K562 (cell line): Measurements from ENCODE around the gene RAP1GDS1. TPM values are rescaled to one million over a fixed set of nuclear protein-coding genes. Genes with fewer than 3 reads are reported as not detected.

Experiments
- ATAC-seq: fragments of 200-7000 bp; cut with Tn5 transposase; 3 replicates; pipeline ENCODE4 v1.9.1; 2020; ENCODE audit warnings: moderate library complexity
- BruUV-seq: library from RNA; stranded (reverse); fragments of 400-500 nt; replicated peaks from 2 replicates; lab custom pipeline; 2021; lab: Mats Ljungman, UMichigan
- CTCF ChIA-PET: fragments of 300-600 bp; formaldehyde crosslinking; extraction: SDS; loops from one replicate; lab custom pipeline; 2021; ENCODE audit warnings: low intra/inter-chr PET ratio; lab: Yijun Ruan, JAX
- POLR2A ChIA-PET: fragments of 300-600, 350-650 bp; sonication (Branson Sonifier 250); formaldehyde crosslinking; extraction: SDS; loops from one replicate; lab custom pipeline; 2021; ENCODE audit warnings: antibody characterized with exemption, inconsistent platforms; lab: Yijun Ruan, JAX
- DNase-seq, 4 experiments: peaks; one replicate each; pipeline versions ENCODE4 v3.0.0 to v3.0.0-alpha.2; 2011 to 2018; ENCODE audit warnings: low spot score in 3 of 4, mixed read lengths in 3 of 4; ENCODE audit errors: extremely low read depth in 1 of 4
- FAIRE-seq: peaks from 2 replicates; lab custom pipeline; 2011; peaks lifted over from hg19 to GRCh38; lab: Jason Lieb, UNC
- H2AFZ ChIP-seq: 2 replicates; pipeline ENCODE4 v1.6.0; 2011; ENCODE audit warnings: low read depth, low read length, control low read depth, inconsistent platforms
- H3K27ac ChIP-seq: fragments of 200-600 bp; 3 replicates; pipeline ENCODE4 v1.8.0; 2011; ENCODE audit warnings: low read depth, mild to moderate bottlenecking, control low read depth, inconsistent platforms, low read length, moderate library complexity, mixed read lengths; ENCODE audit errors: extremely low read depth
- H3K27me3 ChIP-seq, 2 experiments: fragments of 300-600 bp in 1 of 2; 2 replicates in 1 of 2; 3 replicates in 1 of 2; pipeline versions ENCODE4 v1.6.0 to v1.8.0; 2011; ENCODE audit warnings: inconsistent platforms in 2 of 2, low read length in 2 of 2, mild to moderate bottlenecking in 1 of 2, mixed read lengths in 1 of 2, moderate library complexity in 1 of 2; ENCODE audit not compliant: control insufficient read depth in 2 of 2, insufficient read depth in 2 of 2
- H3K36me3 ChIP-seq: fragments of 300-600 bp; 3 replicates; pipeline ENCODE4 v1.8.0; 2011; ENCODE audit warnings: mild to moderate bottlenecking, low read length, inconsistent platforms; ENCODE audit not compliant: control insufficient read depth, insufficient read depth
- H3K4me1 ChIP-seq, 2 experiments: fragments of 200-600 bp in 1 of 2; replicated peaks in 1 of 2; 2 replicates in 1 of 2; 3 replicates in 1 of 2; pipeline versions ENCODE4 v1.5.1 to v1.8.0; 2011; ENCODE audit warnings: inconsistent platforms in 2 of 2, low read length in 2 of 2, mild to moderate bottlenecking in 1 of 2, mixed read lengths in 1 of 2, moderate library complexity in 1 of 2; ENCODE audit not compliant: control insufficient read depth in 2 of 2, insufficient read depth in 2 of 2
- H3K4me2 ChIP-seq: 2 replicates; pipeline ENCODE4 v1.6.1; 2011; ENCODE audit warnings: low read length, control low read depth, inconsistent platforms, mixed read lengths; ENCODE audit not compliant: insufficient read depth
- H3K4me3 ChIP-seq: fragments of 200-600 bp; sonication (generic), shearing (Covaris generic); 2 replicates; pipeline ENCODE4 v1.5.1; 2016; ENCODE audit warnings: control low read depth, inconsistent platforms
- H3K79me2 ChIP-seq: fragments of 200-600 bp; 3 replicates; pipeline ENCODE4 v1.8.0; 2011; ENCODE audit warnings: low read length, inconsistent platforms; ENCODE audit not compliant: control insufficient read depth, insufficient read depth
- H3K9ac ChIP-seq, 2 experiments: 2 replicates each; pipeline versions ENCODE4 v1.6.0 to v1.6.1; 2011; ENCODE audit warnings: low read depth in 2 of 2, low read length in 2 of 2, control low read depth in 1 of 2, inconsistent platforms in 1 of 2, mild to moderate bottlenecking in 1 of 2, mixed read lengths in 1 of 2; ENCODE audit not compliant: insufficient read depth in 1 of 2
- H3K9me1 ChIP-seq: one replicate; pipeline ENCODE4 v1.6.0; 2011; ENCODE audit warnings: inconsistent platforms, mild to moderate bottlenecking, low read length, moderate library complexity; ENCODE audit not compliant: control insufficient read depth, insufficient read depth
- H3K9me3 ChIP-seq: replicated peaks from 2 replicates; pipeline ENCODE4 v1.5.1; 2011; ENCODE audit warnings: low read depth, low read length, inconsistent platforms; ENCODE audit not compliant: control insufficient read depth, insufficient read depth
- H4K20me1 ChIP-seq: replicated peaks from 2 replicates; pipeline ENCODE4 v1.6.1; 2011; ENCODE audit warnings: low read length, inconsistent platforms, mixed read lengths; ENCODE audit not compliant: control insufficient read depth, insufficient read depth
- CCAR2 ChIP-seq: fragments of 200-400 bp; formaldehyde crosslinking; IDR thresholded peaks from 2 replicates; pipeline ENCODE4 v1.6.1; 2017; ENCODE audit warnings: mild to moderate bottlenecking, low read depth, low read length
- ELF4 ChIP-seq: fragments of 450-650 bp; formaldehyde crosslinking; IDR thresholded peaks from 2 replicates; pipeline ENCODE4 v1.4.0; 2022; ENCODE audit warnings: missing genetic modification characterization
- ETV6 ChIP-seq, 3 experiments: fragments of 150-350 bp in 1 of 3; sonication (generic) in 1 of 3; formaldehyde crosslinking in 1 of 3; IDR thresholded peaks; 2 replicates each; pipeline versions ENCODE4 v1.6.1 to v1.8.0; 2014 to 2022; ENCODE audit warnings: borderline replicate concordance in 2 of 3, low read depth in 2 of 3, antibody characterized with exemption in 1 of 3, low read length in 1 of 3, mild to moderate bottlenecking in 1 of 3, missing genetic modification reagents in 1 of 3
- KLF6 ChIP-seq: fragments of 250-450 bp; sonication (Bioruptor Pico); IDR thresholded peaks from 2 replicates; pipeline ENCODE4 v1.4.0; 2020; ENCODE audit warnings: mild to moderate bottlenecking, moderate library complexity, borderline replicate concordance
- MAZ ChIP-seq, 2 experiments: fragments of 450-650 bp in 1 of 2; sonication (generic) in 1 of 2; formaldehyde crosslinking; IDR thresholded peaks in 1 of 2; conservative IDR thresholded peaks in 1 of 2; 2 replicates each; pipeline versions ENCODE4 v1.4.0 to v1.5.0; 2020; ENCODE audit warnings: mild to moderate bottlenecking in 1 of 2, missing genetic modification reagents in 1 of 2
- NFIC ChIP-seq: fragments of 450-650 bp; IDR thresholded peaks from 2 replicates; pipeline ENCODE4 v1.6.1; 2017; ENCODE audit warnings: mild to moderate bottlenecking, inconsistent platforms
- NR2F6 ChIP-seq: fragments of 450-650 bp; formaldehyde crosslinking; IDR thresholded peaks from 2 replicates; pipeline ENCODE4 v1.4.0; 2020; ENCODE audit warnings: mild to moderate bottlenecking
- NUFIP1 ChIP-seq: fragments of 450-650 bp; IDR thresholded peaks from 2 replicates; pipeline ENCODE4 v1.6.1; 2018; ENCODE audit not compliant: partially characterized antibody
- RNF2 ChIP-seq: sonication (generic); IDR thresholded peaks from 2 replicates; pipeline ENCODE4 v1.6.1; 2016
- SMAD2 ChIP-seq: fragments of 150-350 bp; IDR thresholded peaks from 2 replicates; pipeline ENCODE4 v1.6.1; 2014; ENCODE audit warnings: low read depth, mild to moderate bottlenecking, low read length
- ZEB2 ChIP-seq: fragments of 450-650 bp; IDR thresholded peaks from 2 replicates; pipeline ENCODE4 v1.6.1; 2016
- ZNF41 ChIP-seq: fragments of 250-450 bp; sonication (Bioruptor Pico); conservative IDR thresholded peaks from 2 replicates; pipeline ENCODE4 v1.4.0; 2020; ENCODE audit warnings: mild to moderate bottlenecking
- ZNF780A ChIP-seq: fragments of 250-450 bp; sonication (Bioruptor Pico); IDR thresholded peaks from 2 replicates; pipeline ENCODE4 v1.5.0; 2021; ENCODE audit warnings: mild to moderate bottlenecking
- WGBS: fragments of 100-300 bp; shearing (Covaris generic); methylation state at CpG from one replicate; pipeline ENCODE4 v1.1.6; 2016; ENCODE audit warnings: low coverage, mixed read lengths; ENCODE audit not compliant: insufficient coverage; ENCODE audit errors: missing lambda C conversion rate; 5-methylcytosine and 5-hydroxymethylcytosine counted together
- in situ Hi-C: fragments of 300-500 bp; cut with MboI; formaldehyde crosslinking; loops from 4 replicates; pipeline ENCODE4 v1.15.0; 2018; ENCODE audit warnings: inconsistent platforms, mixed read lengths
- intact Hi-C: fragments of 100-400 bp; cut with micrococcal nuclease; formaldehyde crosslinking; loops from 2 replicates; pipeline ENCODE4 v1.14.2; 2022
- polyA plus RNA-seq, 8 experiments: library from polyadenylated mRNA; depleted of rRNA in 4 of 8; stranded (reverse) in 5 of 8; unstranded in 3 of 8; fragments of >200 nt; fragmentation: Nextera tagmentation in 2 of 8; fragmentation: Illumina TruSeq in 1 of 8; extraction: Ambion mirVana in 2 of 8; extraction: Trizol in 1 of 8; gene quantifications; 2 replicates each; pipeline versions ENCODE4 v1.2.1 to v1.2.3, GENCODE V29; 2011 to 2014; ENCODE audit warnings: inconsistent platforms in 1 of 8, missing spikeins in 1 of 8
- total RNA-seq, 7 experiments: library from RNA; depleted of rRNA in 6 of 7; stranded (reverse); fragments of >200 nt in 6 of 7; fragmentation: Illumina TruSeq in 2 of 7; extraction: Trizol in 2 of 7; gene quantifications; 2 replicates each; pipeline versions ENCODE4 v1.2.1 to v1.2.3, GENCODE V29; 2011 to 2021; ENCODE audit warnings: low replicate concordance in 1 of 7
- TF ChIP-seq, protein P1 (sequence below): fragments of 450-650 bp; IDR thresholded peaks from 2 replicates; pipeline ENCODE4 v1.7.1; 2018; ENCODE audit warnings: mild to moderate bottlenecking, low read depth; ENCODE audit not compliant: partially characterized antibody
- TF ChIP-seq, protein P2 (sequence below): fragments of 450-650 bp; IDR thresholded peaks from 2 replicates; pipeline ENCODE4 v1.6.1; 2018; ENCODE audit warnings: mild to moderate bottlenecking, low read depth; ENCODE audit not compliant: partially characterized antibody
- TF ChIP-seq, protein P3 (sequence below): fragments of 250-450 bp; sonication (Bioruptor Pico); IDR thresholded peaks from 2 replicates; pipeline ENCODE4 v1.5.0; 2021

RAP1GDS1 gene
- total and polyA plus RNA-seq, 9 of the 15 experiments (the other 6 are each of a cell fraction or from before 2014, with no cell fraction given), result 27.2 to 55.6 (median 31.5) TPM

DNA sequence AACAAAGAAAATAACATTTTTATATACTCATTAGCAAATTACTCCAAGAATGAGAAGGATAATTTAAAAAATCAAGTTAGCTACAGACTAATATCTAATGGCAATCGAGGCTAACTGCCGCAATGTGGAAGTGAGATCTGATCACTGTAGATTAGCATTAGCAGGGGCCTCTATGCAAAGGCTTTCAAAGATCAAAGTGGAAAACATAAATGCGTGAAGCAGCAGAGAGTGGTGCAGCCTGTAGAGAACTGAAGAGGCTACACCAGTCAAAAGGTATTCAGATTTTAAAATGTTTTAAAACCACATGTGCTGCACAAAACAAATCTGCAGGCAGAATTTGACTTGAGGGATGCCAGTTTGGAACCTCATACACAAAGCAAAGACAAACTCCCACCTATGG lies 24.0 kb upstream of the RAP1GDS1 start:
- intact Hi-C loops (no loop called here), in situ Hi-C loops (no loop called here)
- ATAC-seq, result no peak
- no TSS peak for BruUV-seq
- H3K4me1 ChIP-seq, result no peaks in the 10 kb centered on the region
- no peaks in the 10 kb centered on the region for H3K36me3 ChIP-seq
- ChIA-PET POLR2A (interaction anchor here (0.6 to 0.8 kb wide), 2 partner anchors 13 to 379 kb away, joined by 3 to 4 read pairs; no protein-coding TSS in a partner anchor), CTCF (no interaction called here)
- FAIRE-seq, result no peak
- peaks cover 9 to 12% of the 10 kb centered on the region in 2 experiments for H3K27me3 ChIP-seq
- H3K9me1 ChIP-seq, result no peaks in the 10 kb centered on the region
- WGBS, result 2% methylated on average over 3 of the region's 3 CpGs
- H3K4me3 ChIP-seq, result no peak overlapping the region
- H3K4me2 ChIP-seq, result no peak overlapping the region
- no peak overlapping the region for H2AFZ ChIP-seq
- DNase-seq, result no peak
- H4K20me1 ChIP-seq, result no peaks in the 10 kb centered on the region
- no peaks in the 10 kb centered on the region for H3K9me3 ChIP-seq
- TF ChIP-seq NR2F6 (CRISPR knock-in tag), result no peak
- TF ChIP-seq ZEB2, result no peak
- TF ChIP-seq, protein P1, sequence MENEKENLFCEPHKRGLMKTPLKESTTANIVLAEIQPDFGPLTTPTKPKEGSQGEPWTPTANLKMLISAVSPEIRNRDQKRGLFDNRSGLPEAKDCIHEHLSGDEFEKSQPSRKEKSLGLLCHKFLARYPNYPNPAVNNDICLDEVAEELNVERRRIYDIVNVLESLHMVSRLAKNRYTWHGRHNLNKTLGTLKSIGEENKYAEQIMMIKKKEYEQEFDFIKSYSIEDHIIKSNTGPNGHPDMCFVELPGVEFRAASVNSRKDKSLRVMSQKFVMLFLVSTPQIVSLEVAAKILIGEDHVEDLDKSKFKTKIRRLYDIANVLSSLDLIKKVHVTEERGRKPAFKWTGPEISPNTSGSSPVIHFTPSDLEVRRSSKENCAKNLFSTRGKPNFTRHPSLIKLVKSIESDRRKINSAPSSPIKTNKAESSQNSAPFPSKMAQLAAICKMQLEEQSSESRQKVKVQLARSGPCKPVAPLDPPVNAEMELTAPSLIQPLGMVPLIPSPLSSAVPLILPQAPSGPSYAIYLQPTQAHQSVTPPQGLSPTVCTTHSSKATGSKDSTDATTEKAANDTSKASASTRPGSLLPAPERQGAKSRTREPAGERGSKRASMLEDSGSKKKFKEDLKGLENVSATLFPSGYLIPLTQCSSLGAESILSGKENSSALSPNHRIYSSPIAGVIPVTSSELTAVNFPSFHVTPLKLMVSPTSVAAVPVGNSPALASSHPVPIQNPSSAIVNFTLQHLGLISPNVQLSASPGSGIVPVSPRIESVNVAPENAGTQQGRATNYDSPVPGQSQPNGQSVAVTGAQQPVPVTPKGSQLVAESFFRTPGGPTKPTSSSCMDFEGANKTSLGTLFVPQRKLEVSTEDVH, result no peak
- TF ChIP-seq RNF2, result no peak
- no peak for TF ChIP-seq SMAD2
- TF ChIP-seq NUFIP1, result no peak
- no peak for TF ChIP-seq MAZ (CRISPR knock-in tag; conservative IDR thresholded peaks at IDR 0.05 in 1 of 2, IDR thresholded peaks at IDR 0.05 in 1 of 2)
- TF ChIP-seq, protein P2, sequence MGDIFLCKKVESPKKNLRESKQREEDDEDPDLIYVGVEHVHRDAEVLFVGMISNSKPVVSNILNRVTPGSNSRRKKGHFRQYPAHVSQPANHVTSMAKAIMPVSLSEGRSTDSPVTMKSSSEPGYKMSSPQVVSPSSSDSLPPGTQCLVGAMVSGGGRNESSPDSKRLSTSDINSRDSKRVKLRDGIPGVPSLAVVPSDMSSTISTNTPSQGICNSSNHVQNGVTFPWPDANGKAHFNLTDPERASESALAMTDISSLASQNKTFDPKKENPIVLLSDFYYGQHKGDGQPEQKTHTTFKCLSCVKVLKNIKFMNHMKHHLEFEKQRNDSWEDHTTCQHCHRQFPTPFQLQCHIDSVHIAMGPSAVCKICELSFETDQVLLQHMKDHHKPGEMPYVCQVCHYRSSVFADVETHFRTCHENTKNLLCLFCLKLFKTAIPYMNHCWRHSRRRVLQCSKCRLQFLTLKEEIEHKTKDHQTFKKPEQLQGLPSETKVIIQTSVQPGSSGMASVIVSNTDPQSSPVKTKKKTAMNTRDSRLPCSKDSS, result no peak
- no peak for TF ChIP-seq KLF6 (CRISPR knock-in tag)
- TF ChIP-seq, protein P3, sequence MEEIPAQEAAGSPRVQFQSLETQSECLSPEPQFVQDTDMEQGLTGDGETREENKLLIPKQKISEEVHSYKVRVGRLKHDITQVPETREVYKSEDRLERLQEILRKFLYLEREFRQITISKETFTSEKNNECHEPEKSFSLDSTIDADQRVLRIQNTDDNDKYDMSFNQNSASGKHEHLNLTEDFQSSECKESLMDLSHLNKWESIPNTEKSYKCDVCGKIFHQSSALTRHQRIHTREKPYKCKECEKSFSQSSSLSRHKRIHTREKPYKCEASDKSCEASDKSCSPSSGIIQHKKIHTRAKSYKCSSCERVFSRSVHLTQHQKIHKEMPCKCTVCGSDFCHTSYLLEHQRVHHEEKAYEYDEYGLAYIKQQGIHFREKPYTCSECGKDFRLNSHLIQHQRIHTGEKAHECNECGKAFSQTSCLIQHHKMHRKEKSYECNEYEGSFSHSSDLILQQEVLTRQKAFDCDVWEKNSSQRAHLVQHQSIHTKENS (CRISPR knock-in tag), result no peak
- TF ChIP-seq CCAR2, result no peak
- TF ChIP-seq ZNF780A (CRISPR knock-in tag), result no peak
- TF ChIP-seq ELF4 (CRISPR knock-in tag), result no peak
- TF ChIP-seq ZNF41 (CRISPR knock-in tag), result no peak
- no peak for TF ChIP-seq ETV6 (IDR thresholded peaks at IDR 0.05; ENCODE audit: borderline replicate concordance in 1 of 2, low read depth in 2 of 2, low read length in 1 of 2)
- no peak for TF ChIP-seq ETV6 (CRISPR knock-in tag; IDR thresholded peaks at IDR 0.05; ENCODE audit: borderline replicate concordance)
- TF ChIP-seq NFIC, result no peak
- TF ChIP-seq, all 486 proteins: peak for 0
- H3K9ac ChIP-seq, result no peak overlapping the region
- H3K27ac ChIP-seq, result no peak overlapping the region
- H3K79me2 ChIP-seq, result no peaks in the 10 kb centered on the region
